Motor neuron (in vitro differentiated cells): ENCODE results near the gene OR56A5. TPM values are rescaled to one million over a fixed set of nuclear protein-coding genes. Genes with fewer than 3 reads are reported as not detected.

Source experiments
- ATAC-seq, 8 experiments: fragments of 200-7000 bp; cut with Tn5 transposase; replicated peaks in 6 of 8; 2 replicates each; pipeline ENCODE4 v1.8.0; 2021; ENCODE audit warnings: mild to moderate bottlenecking in 8 of 8, moderate library complexity in 8 of 8
- H3K27ac ChIP-seq, 2 donors: fragments of 250-450 bp; sonication (Bioruptor Pico); 2 replicates each; pipeline ENCODE4 v1.9.0; 2021; ENCODE audit warnings: antibody characterized with exemption in 2 of 2, mild to moderate bottlenecking in 2 of 2, moderate library complexity in 1 of 2
- H3K4me1 ChIP-seq, 2 donors: fragments of 250-450 bp; sonication (Bioruptor Pico); replicated peaks in 1 of 2; 2 replicates each; pipeline ENCODE4 v1.6.1; 2021; ENCODE audit warnings: antibody characterized with exemption in 2 of 2, mild to moderate bottlenecking in 2 of 2, moderate library complexity in 1 of 2
- H3K4me3 ChIP-seq, 5 donors: fragments of 250-450 bp; sonication (Bioruptor Pico); 2 replicates each; pipeline ENCODE4 v1.9.0; 2021; ENCODE audit warnings: antibody characterized with exemption in 5 of 5, mild to moderate bottlenecking in 5 of 5, moderate library complexity in 4 of 5
- WGBS, 10 experiments: fragments of 450-650 bp; shearing (Covaris generic); methylation state at CpG; one replicate each; pipeline ENCODE4 v1.0.0; 2022; 5-methylcytosine and 5-hydroxymethylcytosine counted together
- in situ Hi-C, 9 experiments: fragments of 400-800 bp; cut with MboI; loops; one replicate each; pipeline ENCODE4 v1.15.0; 2021; ENCODE audit warnings: low sequenced_read_pairs in 9 of 9, low pct_unique_long_range_greater_than_20kb in 2 of 9; ENCODE audit not compliant: unreplicated experiment in 9 of 9
- total RNA-seq, 8 experiments: library from RNA; unstranded; fragments of 300-600 nt; gene quantifications; 2 replicates each; pipeline versions ENCODE4 v1.2.3 to v1.2.4, GENCODE V29; 2022

OR56A5 gene
- 1 to 10 TPM in 1 of 8 experiments, under 1 TPM in 2, not detected in 5; 0.32 to 1.6 (median 0.84) TPM for total RNA-seq

GRCh38 chr11:5968394-5968793, at the start of gene OR56A5:
Gene OR56A5, minus strand, starts transcription at chr11:5968494. Its CDS starts 0 bp downstream, at chr11:5968494.
- in situ Hi-C loops: no loop called here

DNA sequence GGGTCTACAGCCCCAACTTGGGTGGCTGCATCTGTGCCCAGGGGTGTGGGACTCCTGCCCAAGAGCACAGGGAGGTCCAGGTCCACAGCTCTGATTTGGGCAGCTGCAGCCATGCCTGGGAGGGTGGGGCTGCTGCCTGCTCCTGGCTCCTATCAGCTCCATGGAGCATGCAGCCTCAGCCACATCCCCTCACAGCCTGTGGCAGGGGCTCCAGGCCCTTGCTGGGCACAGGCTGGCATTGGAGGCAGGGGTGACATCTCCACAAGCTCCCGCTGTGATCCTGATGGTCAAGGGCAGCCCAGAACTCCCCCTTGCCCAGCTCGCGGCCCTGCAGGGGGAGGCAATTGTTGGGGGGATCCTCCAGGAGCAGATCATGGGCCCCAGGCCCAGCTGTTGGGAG, 44.7 kb upstream of the OR56A5 start:
- Histone ChIP-seq H3K4me3 (no peak overlapping the region), H3K4me1 (no peaks in the 10 kb centered on the region), H3K27ac (no peak overlapping the region)
- 60% methylated on average over 3 of the region's 3 CpGs; no CpG with 5 or more reads in 9 of the 10 experiments for WGBS, 10 experiments
- no peak for ATAC-seq
- in situ Hi-C loops: loop anchor here in 4 of 9 experiments (25.0 kb wide), 3 partner anchors 299 to 349 kb away; partner anchors contain the start of gene CAVIN3 (in 1 of the 4)

More at GRCh38 chr11:5968394-5968793, at the start of gene OR56A5:
- no peak for ATAC-seq
- Histone ChIP-seq H3K4me1 (no peaks in the 10 kb centered on the region), H3K4me3 (no peak within 1 kb of the TSS), H3K27ac (no peak within 1 kb of the TSS)

DNA sequence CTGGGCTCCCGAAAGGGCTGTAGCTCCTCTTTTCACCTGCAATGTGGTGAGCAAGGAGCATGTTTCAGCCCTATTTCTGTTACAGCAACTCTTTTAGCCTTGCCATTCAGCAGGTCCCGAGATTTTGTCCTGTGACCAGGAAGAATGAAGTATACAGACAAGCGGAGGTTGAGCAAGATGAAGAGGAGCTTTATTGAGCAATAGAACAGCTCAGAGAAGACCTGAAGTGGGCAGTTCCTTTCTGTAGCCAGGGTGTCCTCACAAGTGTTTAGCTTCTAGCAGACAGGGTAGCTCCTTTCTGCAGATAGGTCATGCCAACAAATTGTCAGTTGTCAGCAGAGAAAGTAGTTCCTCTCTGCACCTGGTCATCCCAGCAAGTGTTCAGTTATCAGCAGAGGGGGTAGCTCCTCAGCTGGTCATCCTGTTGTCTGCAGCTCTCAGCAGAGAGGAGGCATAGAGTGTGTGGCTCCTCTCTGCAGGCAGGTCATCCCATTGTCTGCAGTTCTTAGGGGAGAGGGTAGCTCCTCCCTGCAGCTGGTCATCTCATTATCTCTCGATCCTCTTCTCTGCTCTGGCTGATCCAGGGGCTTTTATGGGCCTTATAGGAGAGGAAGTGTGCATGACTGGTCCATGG, 43.9 kb upstream of the OR56A5 start:
- H3K27ac ChIP-seq: no peak overlapping the region
- ATAC-seq: no peak
- no peak overlapping the region for H3K4me3 ChIP-seq
- in situ Hi-C loops: loop anchor here in 4 of 9 experiments (25.0 kb wide), 3 partner anchors 300 to 350 kb away; partner anchors contain the start of gene CAVIN3 (in 1 of the 4)
- H3K4me1 ChIP-seq: no peaks in the 10 kb centered on the region
- 0 to 100% (median 62%) methylated on average over 1 to 3 of the region's 4 CpGs; no CpG with 5 or more reads in 3 of the 10 experiments for WGBS, 10 experiments

DNA sequence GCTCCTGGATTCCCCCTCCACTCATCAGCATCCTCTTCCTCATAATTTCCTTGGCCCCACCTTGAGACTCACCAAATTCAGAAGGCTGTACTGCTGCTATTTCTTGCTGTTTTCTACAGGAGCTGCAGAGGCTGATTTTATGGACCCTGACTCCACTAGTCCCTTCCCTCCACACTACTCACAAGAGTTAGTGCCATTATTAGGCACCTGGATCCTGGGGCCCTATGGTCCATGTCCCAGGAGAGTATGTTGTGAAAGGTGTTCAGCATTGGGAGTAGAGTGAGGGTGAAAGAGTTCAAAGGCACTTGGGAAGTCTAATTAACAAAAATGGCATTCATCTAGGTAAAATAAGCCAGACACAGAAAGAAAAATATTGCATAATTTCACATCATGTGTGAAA, 38.6 kb upstream of the OR56A5 start, which contains the start of gene OR56A4:
OR56A4 (minus strand) TSS at position 101 of the 400 bp plus-strand sequence. CDS start 3,954 bp downstream, outside the sequence.
- in situ Hi-C loops: loop anchor here in 4 of 9 experiments (25.0 kb wide), 3 partner anchors 305 to 355 kb away; partner anchors contain the start of gene CAVIN3 (in 1 of the 4)
- Histone ChIP-seq H3K4me1 (no peaks in the 10 kb centered on the region), H3K27ac (no peak within 1 kb of the TSS), H3K4me3 (no peak within 1 kb of the TSS)
- ATAC-seq: no peak

GRCh38 chr11:6006395-6006794, 38.1 kb upstream of the OR56A5 start:
- in situ Hi-C loops: loop anchor here in 4 of 9 experiments (25.0 kb wide), 3 partner anchors 306 to 356 kb away; partner anchors contain the start of gene CAVIN3 (in 1 of the 4)
- no peak overlapping the region for H3K27ac ChIP-seq
- ATAC-seq: no peak
- H3K4me1 ChIP-seq: no peaks in the 10 kb centered on the region
- no peak overlapping the region for H3K4me3 ChIP-seq

GRCh38 chr11:6002202-6002699, 34.0 kb upstream of the OR56A5 start:
- H3K4me3 ChIP-seq: no peak overlapping the region
- in situ Hi-C loops: loop anchor here in 4 of 9 experiments (25.0 kb wide), 3 partner anchors 310 to 360 kb away; partner anchors contain the start of gene CAVIN3 (in 1 of the 4)
- ATAC-seq: no peak
- no peaks in the 10 kb centered on the region for H3K4me1 ChIP-seq
- WGBS, 10 experiments: 0 to 91% (median 85%) methylated on average over 1 to 5 of the region's 7 CpGs; no CpG with 5 or more reads in 5 of the 10 experiments
- no peak overlapping the region for H3K27ac ChIP-seq

DNA sequence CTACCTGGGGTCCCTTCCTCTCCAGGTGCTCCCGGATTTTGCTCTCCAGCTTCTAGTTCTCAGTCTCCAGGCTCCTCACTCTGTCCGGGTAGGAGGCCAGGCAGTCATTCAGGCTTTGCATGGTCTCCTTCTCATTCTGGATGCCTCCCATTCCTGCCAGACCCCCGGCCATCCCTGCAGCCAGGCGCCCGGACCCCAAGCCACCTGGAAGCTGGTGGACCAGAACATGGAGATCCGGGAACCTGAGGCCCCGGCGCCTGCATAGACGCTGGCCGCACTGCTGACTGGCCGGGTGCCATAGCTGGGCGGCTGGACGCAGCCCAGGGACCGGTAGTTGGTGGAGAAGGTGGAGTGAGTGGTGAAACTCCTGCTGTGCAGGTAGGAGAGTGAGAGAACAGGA, 26.5 kb upstream of the OR56A5 start:
- H3K27ac ChIP-seq: no peak overlapping the region
- no peak overlapping the region for H3K4me3 ChIP-seq
- 0 to 83% (median 72%) methylated on average over 1 to 7 of the region's 14 CpGs; no CpG with 5 or more reads in 3 of the 10 experiments for WGBS, 10 experiments
- in situ Hi-C loops: no loop called here
- no peak for ATAC-seq
- no peaks in the 10 kb centered on the region for H3K4me1 ChIP-seq

- Histone ChIP-seq H3K4me3 (no peak overlapping the region), H3K4me1 (no peaks in the 10 kb centered on the region), H3K27ac (no peak overlapping the region)
- in situ Hi-C loops: no loop called here
- ATAC-seq: peak in 3 of 8 experiments; percentile 65 to 71 (median 71)
- WGBS, 10 experiments: 0 to 90% (median 51%) methylated on average over 1 to 3 of the region's 3 CpGs; no CpG with 5 or more reads in 4 of the 10 experiments
These were observed 24.4 kb upstream of the OR56A5 start for GRCh38 chr11:5992604-5993251.

DNA sequence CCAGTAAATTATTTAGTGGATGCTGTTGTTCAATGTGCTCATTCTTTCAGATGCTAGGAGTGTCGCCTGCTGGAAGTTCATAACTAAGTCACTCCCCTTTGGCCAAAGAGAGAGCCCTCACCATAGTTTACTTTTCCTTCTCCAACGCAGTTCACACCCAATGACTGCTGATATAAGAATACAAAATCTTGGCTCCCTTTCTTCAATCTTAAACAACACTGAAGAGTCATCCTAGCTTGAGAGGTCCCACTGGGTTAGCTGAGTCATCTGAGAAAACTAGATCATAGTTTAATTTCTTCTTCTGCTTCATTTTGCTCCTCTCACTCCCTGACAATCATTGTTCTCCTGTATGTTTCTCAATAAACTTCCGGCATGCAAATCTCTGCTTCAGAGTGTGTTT, 23.9 kb upstream of the OR56A5 start:
- H3K27ac ChIP-seq: no peak overlapping the region
- H3K4me1 ChIP-seq: no peaks in the 10 kb centered on the region
- WGBS, 10 experiments: 4 to 100% (median 63%) methylated on average over 1 to 3 of the region's 3 CpGs
- peak in 1 of 8 experiments; percentile 28 for ATAC-seq
- H3K4me3 ChIP-seq: no peak overlapping the region
- in situ Hi-C loops: no loop called here

GRCh38 chr11:5989203-5989602, 20.9 kb upstream of the OR56A5 start:
- Histone ChIP-seq H3K4me3 (no peak overlapping the region), H3K27ac (no peak overlapping the region), H3K4me1 (no peaks in the 10 kb centered on the region)
- no peak for ATAC-seq
- WGBS, 10 experiments: 29 to 96% (median 68%) methylated on average over 1 to 4 of the region's 4 CpGs; no CpG with 5 or more reads in 1 of the 10 experiments
- in situ Hi-C loops: no loop called here

GRCh38 chr11:5986885-5987284, 18.6 kb upstream of the OR56A5 start, which contains the start of gene OR52L1:
Gene OR52L1, minus strand, starts transcription at chr11:5986985. Its CDS starts 55 bp downstream, at chr11:5986930.
- 0 to 60% (median 20%) methylated on average over 1 of the region's 1 CpG; no CpG with 5 or more reads in 1 of the 10 experiments for WGBS, 10 experiments
- Histone ChIP-seq H3K4me1 (no peaks in the 10 kb centered on the region), H3K4me3 (no peak within 1 kb of the TSS), H3K27ac (no peak within 1 kb of the TSS)
- ATAC-seq: no peak
- in situ Hi-C loops: no loop called here

DNA sequence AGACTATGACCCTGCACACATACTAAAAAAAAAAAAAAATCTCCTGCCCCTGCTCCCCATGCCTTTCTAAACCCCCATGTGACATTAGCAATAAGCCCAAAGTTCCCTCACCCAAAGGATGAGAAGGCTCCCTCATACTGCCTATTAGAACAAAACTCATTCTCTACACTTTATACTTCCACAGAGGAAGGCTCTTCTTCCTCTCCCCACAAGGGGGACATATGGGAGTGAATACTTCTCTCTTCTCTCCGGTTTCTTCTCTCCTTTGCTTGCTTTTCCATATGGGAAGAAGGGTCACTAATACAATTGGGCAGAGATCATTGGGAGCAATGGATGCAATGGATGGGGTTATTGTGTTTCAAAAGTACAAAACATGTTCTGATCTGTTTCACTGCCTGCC, 15.1 kb upstream of the OR56A5 start:
- in situ Hi-C loops: no loop called here
- no peak overlapping the region for H3K27ac ChIP-seq
- WGBS, 10 experiments: 0 to 100% (median 78%) methylated on average over 1 of the region's 1 CpG; no CpG with 5 or more reads in 6 of the 10 experiments
- no peak overlapping the region for H3K4me3 ChIP-seq
- no peaks in the 10 kb centered on the region for H3K4me1 ChIP-seq
- no peak for ATAC-seq

DNA sequence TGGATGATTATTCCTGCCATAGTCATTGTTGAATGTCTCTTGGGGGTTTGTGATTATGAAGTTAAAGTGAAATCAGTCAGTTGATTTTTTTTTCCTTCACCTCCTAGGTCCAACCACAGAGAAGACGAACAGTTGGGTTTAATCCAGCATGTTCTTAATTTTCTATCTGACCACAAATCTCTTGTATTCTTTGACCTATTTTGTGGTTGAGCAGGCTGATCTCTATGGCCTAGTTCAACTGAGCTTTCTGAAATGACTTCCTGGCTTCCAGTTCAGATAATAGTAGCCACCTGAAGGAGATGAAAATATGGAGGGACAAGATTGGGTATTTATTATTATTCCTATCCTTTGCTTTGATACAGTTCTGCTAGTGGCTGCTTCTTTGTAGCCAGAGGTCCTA, 5.2 kb upstream of the OR56A5 start:
- in situ Hi-C loops: no loop called here
- no peak for ATAC-seq
- no peaks in the 10 kb centered on the region for H3K4me1 ChIP-seq
- 25 to 100% (median 80%) methylated on average over 1 of the region's 1 CpG; no CpG with 5 or more reads in 5 of the 10 experiments for WGBS, 10 experiments
- no peak overlapping the region for H3K4me3 ChIP-seq
- H3K27ac ChIP-seq: no peak overlapping the region
